Tibial artery (tissue), 4 donors: ENCODE results near the gene SIPA1L3.

Experiments
- DNase-seq, 2 donors: peaks; one replicate each; pipeline ENCODE4 v3.0.0-alpha.2; 2019
- H3K27ac ChIP-seq, 2 donors: fragments of 200-600 bp; sonication (generic) in 1 of 2; 1 replicate in 1 of 2; 2 replicates in 1 of 2; pipeline ENCODE4 v1.5.1; 2018 to 2019; ENCODE audit warnings: mild to moderate bottlenecking in 1 of 2
- H3K27me3 ChIP-seq, 2 donors: fragments of 200-600 bp; sonication (generic) in 1 of 2; one replicate each; pipeline versions ENCODE4 v1.5.1 to v1.6.0; 2016 to 2019
- H3K36me3 ChIP-seq, 3 donors: fragments of 200-600 bp; sonication (generic) in 2 of 3; one replicate each; pipeline ENCODE4 v1.5.1; 2016 to 2019; ENCODE audit warnings: mild to moderate bottlenecking in 2 of 3
- H3K4me1 ChIP-seq, 4 donors: fragments of 200-600 bp; sonication (generic) in 2 of 4; 1 replicate in 3 of 4; 2 replicates in 1 of 4; pipeline ENCODE4 v1.5.1; 2016 to 2019
- H3K4me3 ChIP-seq, 2 donors: fragments of 200-600 bp; sonication (generic) in 1 of 2; 1 replicate in 1 of 2; 2 replicates in 1 of 2; pipeline ENCODE4 v1.5.1; 2018 to 2019; ENCODE audit warnings: mild to moderate bottlenecking in 2 of 2
- H3K9me3 ChIP-seq, 3 donors: fragments of 200-600 bp; sonication (generic) in 1 of 3; one replicate each; pipeline ENCODE4 v1.5.1; 2016 to 2019
- CTCF ChIP-seq, 2 experiments: fragments of 200-600 bp in 1 of 2; fragments of 450-650 bp in 1 of 2; IDR thresholded peaks; one replicate each; pipeline ENCODE4 v1.5.1; 2017 to 2019; ENCODE audit warnings: antibody characterized with exemption in 2 of 2, mild to moderate bottlenecking in 1 of 2, moderate library complexity in 1 of 2
- intact Hi-C: fragments of 100-400 bp; cut with DNase I; formaldehyde crosslinking; loops from one replicate; pipeline ENCODE4 v1.15.0; 2023; ENCODE audit warnings: low total_unique reads

Gene SIPA1L3

GRCh38 chr19:38144667-38145066 is 237.7 kb downstream of the SIPA1L3 start:
- no peak for TF ChIP-seq CTCF (IDR thresholded peaks at IDR 0.05)
- Histone ChIP-seq H3K27ac (no peak overlapping the region), H3K4me1 (no peaks in the 10 kb centered on the region), H3K4me3 (no peak overlapping the region), H3K27me3 (no peaks in the 10 kb centered on the region), H3K9me3 (no peaks in the 10 kb centered on the region), H3K36me3 (peaks cover 0 to 51% (median 0%) of the 10 kb centered on the region in 3 donors)
- no peak for DNase-seq
- intact Hi-C loops, result no loop called here

- intact Hi-C loops, result no loop called here
- DNase-seq, result peak in 1 of 2 donors; percentile 72
- no peak overlapping the region for H3K27ac ChIP-seq
Observed at GRCh38 chr19:38145623-38146022, 238.6 kb downstream of the SIPA1L3 start.

GRCh38 chr19:38148337-38148736 is 241.3 kb downstream of the SIPA1L3 start:
- Histone ChIP-seq H3K36me3 (peaks cover 11 to 67% (median 14%) of the 10 kb centered on the region in 3 donors), H3K27me3 (no peaks in the 10 kb centered on the region), H3K27ac (no peak overlapping the region), H3K9me3 (no peaks in the 10 kb centered on the region), H3K4me3 (no peak overlapping the region), H3K4me1 (no peaks in the 10 kb centered on the region)
- intact Hi-C loops, result no loop called here
- no peak for TF ChIP-seq CTCF (IDR thresholded peaks at IDR 0.05)
- no peak for DNase-seq

More at GRCh38 chr19:38145623-38146022, 238.6 kb downstream of the SIPA1L3 start:
- peaks cover 0 to 54% (median 0%) of the 10 kb centered on the region in 3 donors for H3K36me3 ChIP-seq
- no peaks in the 10 kb centered on the region for H3K27me3 ChIP-seq
- no peaks in the 10 kb centered on the region for H3K4me1 ChIP-seq
- H3K9me3 ChIP-seq, result no peaks in the 10 kb centered on the region
- TF ChIP-seq CTCF (IDR thresholded peaks at IDR 0.05), result no peak
- no peak overlapping the region for H3K4me3 ChIP-seq

- H3K36me3 ChIP-seq, result peaks cover 11 to 67% (median 23%) of the 10 kb centered on the region in 3 donors
- intact Hi-C loops, result no loop called here
- no peak for DNase-seq
Observed at GRCh38 chr19:38149661-38150061, 242.7 kb downstream of the SIPA1L3 start.

GRCh38 chr19:38151242-38151641 is 244.2 kb downstream of the SIPA1L3 start:
- TF ChIP-seq CTCF (IDR thresholded peaks at IDR 0.05), result no peak
- no peak for DNase-seq
- no peak overlapping the region for H3K4me3 ChIP-seq
- H3K36me3 ChIP-seq, result peaks cover 11 to 63% (median 34%) of the 10 kb centered on the region in 3 donors
- H3K9me3 ChIP-seq, result no peaks in the 10 kb centered on the region
- no peak overlapping the region for H3K27ac ChIP-seq
- intact Hi-C loops, result no loop called here
- no peaks in the 10 kb centered on the region for H3K27me3 ChIP-seq
- H3K4me1 ChIP-seq, result no peaks in the 10 kb centered on the region

More at GRCh38 chr19:38149661-38150061, 242.7 kb downstream of the SIPA1L3 start:
- no peak overlapping the region for H3K4me3 ChIP-seq
- no peaks in the 10 kb centered on the region for H3K9me3 ChIP-seq
- no peak overlapping the region for H3K27ac ChIP-seq
- no peaks in the 10 kb centered on the region for H3K4me1 ChIP-seq
- TF ChIP-seq CTCF (IDR thresholded peaks at IDR 0.05), result no peak
- H3K27me3 ChIP-seq, result no peaks in the 10 kb centered on the region
